ENCODE data around the gene MYO1C. TPM values are rescaled to one million over a fixed set of nuclear protein-coding genes. Genes with fewer than 3 reads are reported as not detected.

The MYO1C gene
- total and polyA plus RNA-seq, 9 of the 15 experiments (the other 6 are each of a cell fraction or from before 2014, with no cell fraction given): 0.46 to 32.5 (median 11.6) TPM

DNA sequence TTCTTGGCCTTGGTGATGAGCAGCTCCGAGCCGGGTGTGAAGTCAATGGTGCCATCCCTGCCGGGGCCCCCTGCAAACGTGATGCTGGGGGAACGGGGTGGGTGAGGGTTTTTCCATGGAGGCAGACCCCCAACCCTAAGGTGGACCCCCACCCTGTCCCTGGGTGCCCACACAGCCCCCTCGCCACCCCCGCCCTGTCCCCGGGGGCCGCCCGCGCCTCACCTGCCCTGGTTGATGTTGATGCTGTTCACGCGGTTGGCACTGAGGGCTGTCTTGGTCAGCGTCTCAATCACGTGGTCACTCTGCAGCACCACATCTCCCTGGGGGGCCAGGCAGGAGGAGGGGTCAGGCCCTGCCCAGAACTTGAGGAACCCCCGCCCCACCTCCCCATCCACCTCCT is 25.2 kb downstream of the MYO1C start:
- peaks cover 35% of the 10 kb centered on the region; the same call in 2 of the 3 replicates for H3K36me3 ChIP-seq (ENCODE audit: control insufficient read depth, insufficient read depth, low read length)
- no peak overlapping the region for H3K4me2 ChIP-seq (ENCODE audit: insufficient read depth, low read length)
- ATAC-seq: no peak
- peaks cover 8 to 26% of the 10 kb centered on the region in 2 experiments; a peak in 3 of 5 replicates for H3K4me1 ChIP-seq (replicated peaks in 1 of 2; ENCODE audit: control insufficient read depth in 2 of 2, insufficient read depth in 2 of 2, low read length in 2 of 2)
- H3K9ac ChIP-seq (ENCODE audit: insufficient read depth in 1 of 2, low read depth in 2 of 2, low read length in 2 of 2): no peak overlapping the region
- no peaks in the 10 kb centered on the region for H4K20me1 ChIP-seq (replicated peaks; ENCODE audit: control insufficient read depth, insufficient read depth, low read length)
- TF ChIP-seq NFYB (IDR thresholded peaks at IDR 0.05; ENCODE audit: extremely low read depth, insufficient read length) (no peak), KHSRP (IDR thresholded peaks at IDR 0.05) (no peak), ETV1 (tag; conservative IDR thresholded peaks at IDR 0.05; ENCODE audit: low read depth) (no peak), KLF1 (tag; IDR thresholded peaks at IDR 0.05) (no peak), TFAM (CRISPR knock-in tag; conservative IDR thresholded peaks at IDR 0.05) (no peak), UBTF (IDR thresholded peaks at IDR 0.05; ENCODE audit: borderline replicate concordance in 1 of 2, low read depth in 2 of 2, low read length in 2 of 2) (no peak), FOXK1 (CRISPR knock-in tag; IDR thresholded peaks at IDR 0.05; ENCODE audit: borderline replicate concordance) (no peak), JUN (IDR thresholded peaks at IDR 0.05; ENCODE audit: borderline replicate concordance, low read depth, low read length) (no peak), JUN (CRISPR knock-in tag; IDR thresholded peaks at IDR 0.05; ENCODE audit: borderline replicate concordance) (no peak), CREB5 (CRISPR knock-in tag; IDR thresholded peaks at IDR 0.05) (no peak), MCM7 (IDR thresholded peaks at IDR 0.05) (no peak), ZNF785 (CRISPR knock-in tag; IDR thresholded peaks at IDR 0.05) (no peak), ZNF224 (CRISPR knock-in tag; IDR thresholded peaks at IDR 0.05) (no peak), ZNF830 (CRISPR knock-in tag; IDR thresholded peaks at IDR 0.05) (no peak)
- TF ChIP-seq, protein P1, sequence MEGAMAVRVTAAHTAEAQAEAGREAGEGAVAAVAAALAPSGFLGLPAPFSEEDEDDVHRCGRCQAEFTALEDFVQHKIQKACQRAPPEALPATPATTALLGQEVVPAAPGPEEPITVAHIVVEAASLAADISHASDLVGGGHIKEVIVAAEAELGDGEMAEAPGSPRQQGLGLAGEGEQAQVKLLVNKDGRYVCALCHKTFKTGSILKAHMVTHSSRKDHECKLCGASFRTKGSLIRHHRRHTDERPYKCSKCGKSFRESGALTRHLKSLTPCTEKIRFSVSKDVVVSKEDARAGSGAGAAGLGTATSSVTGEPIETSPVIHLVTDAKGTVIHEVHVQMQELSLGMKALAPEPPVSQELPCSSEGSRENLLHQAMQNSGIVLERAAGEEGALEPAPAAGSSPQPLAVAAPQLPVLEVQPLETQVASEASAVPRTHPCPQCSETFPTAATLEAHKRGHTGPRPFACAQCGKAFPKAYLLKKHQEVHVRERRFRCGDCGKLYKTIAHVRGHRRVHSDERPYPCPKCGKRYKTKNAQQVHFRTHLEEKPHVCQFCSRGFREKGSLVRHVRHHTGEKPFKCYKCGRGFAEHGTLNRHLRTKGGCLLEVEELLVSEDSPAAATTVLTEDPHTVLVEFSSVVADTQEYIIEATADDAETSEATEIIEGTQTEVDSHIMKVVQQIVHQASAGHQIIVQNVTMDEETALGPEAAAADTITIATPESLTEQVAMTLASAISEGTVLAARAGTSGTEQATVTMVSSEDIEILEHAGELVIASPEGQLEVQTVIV (CRISPR knock-in tag; IDR thresholded peaks at IDR 0.05; ENCODE audit: borderline replicate concordance): no peak
- TF ChIP-seq, protein P2, sequence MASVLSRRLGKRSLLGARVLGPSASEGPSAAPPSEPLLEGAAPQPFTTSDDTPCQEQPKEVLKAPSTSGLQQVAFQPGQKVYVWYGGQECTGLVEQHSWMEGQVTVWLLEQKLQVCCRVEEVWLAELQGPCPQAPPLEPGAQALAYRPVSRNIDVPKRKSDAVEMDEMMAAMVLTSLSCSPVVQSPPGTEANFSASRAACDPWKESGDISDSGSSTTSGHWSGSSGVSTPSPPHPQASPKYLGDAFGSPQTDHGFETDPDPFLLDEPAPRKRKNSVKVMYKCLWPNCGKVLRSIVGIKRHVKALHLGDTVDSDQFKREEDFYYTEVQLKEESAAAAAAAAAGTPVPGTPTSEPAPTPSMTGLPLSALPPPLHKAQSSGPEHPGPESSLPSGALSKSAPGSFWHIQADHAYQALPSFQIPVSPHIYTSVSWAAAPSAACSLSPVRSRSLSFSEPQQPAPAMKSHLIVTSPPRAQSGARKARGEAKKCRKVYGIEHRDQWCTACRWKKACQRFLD (CRISPR knock-in tag; IDR thresholded peaks at IDR 0.05): no peak
- no peaks in the 10 kb centered on the region for H3K79me2 ChIP-seq (ENCODE audit: control insufficient read depth, insufficient read depth, low read length)
- no CpG with 5 or more reads among the region's 16 CpGs for WGBS (ENCODE audit: insufficient coverage, low coverage, missing lambda C conversion rate)
- H2AFZ ChIP-seq (ENCODE audit: low read depth, low read length): no peak overlapping the region
- ChIA-PET CTCF (ENCODE audit: low intra/inter-chr PET ratio) (no interaction called here), POLR2A (no interaction called here)
- no peak for DNase-seq (ENCODE audit: extremely low read depth in 1 of 4, low spot score in 3 of 4)
- no peak overlapping the region for H3K4me3 ChIP-seq
- BruUV-seq (replicated peaks): no TSS peak
- no peaks in the 10 kb centered on the region for H3K9me3 ChIP-seq (replicated peaks; ENCODE audit: control insufficient read depth, insufficient read depth, low read depth, low read length)
- no peak overlapping the region for H3K27ac ChIP-seq (ENCODE audit: extremely low read depth, low read depth, low read length)
- intact Hi-C loops (cut with micrococcal nuclease) (no loop called here), in situ Hi-C loops (cut with MboI) (no loop called here)
- H3K27me3 ChIP-seq (ENCODE audit: control insufficient read depth in 2 of 2, insufficient read depth in 2 of 2, low read length in 2 of 2): no peaks in the 10 kb centered on the region
- no peaks in the 10 kb centered on the region for H3K9me1 ChIP-seq (ENCODE audit: control insufficient read depth, insufficient read depth, low read length)
- FAIRE-seq: no peak
